PFSK-1 (cell line): ENCODE measurements around the gene DDO.

Experiments
- FOXP2 ChIP-seq: optimal IDR thresholded peaks from 2 replicates; pipeline ENCODE3; 2011; ENCODE audit warnings: borderline replicate concordance, control low read depth, inconsistent platforms; ENCODE audit not compliant: insufficient read depth; ENCODE audit errors: extremely low read length, extremely low read depth
- POLR2AphosphoS5 ChIP-seq: IDR thresholded peaks from 2 replicates; pipeline ENCODE4 v1.6.1; 2012; ENCODE audit warnings: low read depth, mild to moderate bottlenecking, control low read depth, low read length, moderate library complexity
- SIN3A ChIP-seq: IDR thresholded peaks from 2 replicates; pipeline ENCODE4 v1.6.1; 2012; ENCODE audit warnings: mild to moderate bottlenecking, low read length, moderate library complexity, borderline replicate concordance; ENCODE audit not compliant: insufficient read depth
- TAF1 ChIP-seq: IDR thresholded peaks from 2 replicates; pipeline ENCODE4 v1.6.1; 2012; ENCODE audit warnings: low read length, control low read depth, borderline replicate concordance; ENCODE audit not compliant: insufficient read depth
- TF ChIP-seq, protein P1 (sequence below), 2 experiments: IDR thresholded peaks; 2 replicates each; pipeline versions ENCODE4 v1.6.1 to v1.8.0; 2011 to 2012; ENCODE audit warnings: low read depth in 2 of 2, low read length in 2 of 2, control low read depth in 1 of 2, inconsistent platforms in 1 of 2, mild to moderate bottlenecking in 1 of 2, moderate library complexity in 1 of 2; ENCODE audit not compliant: insufficient read depth in 1 of 2

The DDO gene

DNA sequence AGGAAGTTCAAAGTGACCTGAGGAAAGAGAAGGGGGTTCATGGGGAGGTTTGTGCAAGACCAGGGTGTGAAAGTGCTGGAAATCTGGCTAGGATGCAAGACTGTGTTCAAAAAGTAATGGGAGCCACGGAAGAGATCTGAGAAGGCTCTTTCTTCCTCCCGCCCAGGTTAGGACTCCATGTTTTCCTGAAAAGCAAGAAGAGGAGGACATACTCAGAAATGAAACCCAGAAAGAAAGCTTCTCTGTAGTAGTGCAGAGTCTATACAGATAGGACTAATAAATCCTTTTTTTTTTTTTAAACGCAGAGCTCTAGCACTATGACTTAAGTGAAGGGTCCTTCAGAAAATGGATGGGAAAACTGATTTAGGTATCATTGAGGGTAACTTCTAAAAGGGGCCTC lies 3.2 kb upstream of the DDO start:
- no peak for TF ChIP-seq SIN3A
- no peak for TF ChIP-seq POLR2AphosphoS5
- no peak for TF ChIP-seq TAF1
- TF ChIP-seq FOXP2, result no peak
- TF ChIP-seq, protein P1, sequence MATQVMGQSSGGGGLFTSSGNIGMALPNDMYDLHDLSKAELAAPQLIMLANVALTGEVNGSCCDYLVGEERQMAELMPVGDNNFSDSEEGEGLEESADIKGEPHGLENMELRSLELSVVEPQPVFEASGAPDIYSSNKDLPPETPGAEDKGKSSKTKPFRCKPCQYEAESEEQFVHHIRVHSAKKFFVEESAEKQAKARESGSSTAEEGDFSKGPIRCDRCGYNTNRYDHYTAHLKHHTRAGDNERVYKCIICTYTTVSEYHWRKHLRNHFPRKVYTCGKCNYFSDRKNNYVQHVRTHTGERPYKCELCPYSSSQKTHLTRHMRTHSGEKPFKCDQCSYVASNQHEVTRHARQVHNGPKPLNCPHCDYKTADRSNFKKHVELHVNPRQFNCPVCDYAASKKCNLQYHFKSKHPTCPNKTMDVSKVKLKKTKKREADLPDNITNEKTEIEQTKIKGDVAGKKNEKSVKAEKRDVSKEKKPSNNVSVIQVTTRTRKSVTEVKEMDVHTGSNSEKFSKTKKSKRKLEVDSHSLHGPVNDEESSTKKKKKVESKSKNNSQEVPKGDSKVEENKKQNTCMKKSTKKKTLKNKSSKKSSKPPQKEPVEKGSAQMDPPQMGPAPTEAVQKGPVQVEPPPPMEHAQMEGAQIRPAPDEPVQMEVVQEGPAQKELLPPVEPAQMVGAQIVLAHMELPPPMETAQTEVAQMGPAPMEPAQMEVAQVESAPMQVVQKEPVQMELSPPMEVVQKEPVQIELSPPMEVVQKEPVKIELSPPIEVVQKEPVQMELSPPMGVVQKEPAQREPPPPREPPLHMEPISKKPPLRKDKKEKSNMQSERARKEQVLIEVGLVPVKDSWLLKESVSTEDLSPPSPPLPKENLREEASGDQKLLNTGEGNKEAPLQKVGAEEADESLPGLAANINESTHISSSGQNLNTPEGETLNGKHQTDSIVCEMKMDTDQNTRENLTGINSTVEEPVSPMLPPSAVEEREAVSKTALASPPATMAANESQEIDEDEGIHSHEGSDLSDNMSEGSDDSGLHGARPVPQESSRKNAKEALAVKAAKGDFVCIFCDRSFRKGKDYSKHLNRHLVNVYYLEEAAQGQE (IDR thresholded peaks at IDR 0.05; ENCODE audit: insufficient read depth in 1 of 2, low read depth in 2 of 2, low read length in 2 of 2), result no peak

DNA sequence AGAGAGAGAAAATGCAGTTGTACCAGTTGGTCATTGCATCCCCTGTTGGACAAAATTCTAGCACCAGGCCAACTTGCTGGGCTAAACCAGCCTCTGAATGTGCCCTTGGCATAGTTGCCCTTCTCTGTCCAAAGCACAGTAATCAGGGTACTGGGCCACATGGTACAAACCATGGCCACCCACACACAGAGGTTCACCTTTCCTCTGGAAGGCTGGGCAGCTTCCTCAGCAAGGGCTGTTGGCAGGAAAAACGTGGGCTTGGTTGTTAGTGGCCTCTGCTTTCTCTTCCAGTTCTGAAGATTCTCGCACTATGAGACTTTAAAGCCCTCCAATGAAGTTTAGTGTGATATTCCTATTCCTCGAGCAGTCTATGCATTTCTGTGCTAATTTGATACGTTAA lies 706 bp downstream of the DDO start:
- TF ChIP-seq FOXP2, result no peak
- TF ChIP-seq, protein P1 (IDR thresholded peaks at IDR 0.05; ENCODE audit: insufficient read depth in 1 of 2, low read depth in 2 of 2, low read length in 2 of 2), result no peak
- no peak for TF ChIP-seq POLR2AphosphoS5
- TF ChIP-seq SIN3A, result no peak
- TF ChIP-seq TAF1, result no peak

DNA sequence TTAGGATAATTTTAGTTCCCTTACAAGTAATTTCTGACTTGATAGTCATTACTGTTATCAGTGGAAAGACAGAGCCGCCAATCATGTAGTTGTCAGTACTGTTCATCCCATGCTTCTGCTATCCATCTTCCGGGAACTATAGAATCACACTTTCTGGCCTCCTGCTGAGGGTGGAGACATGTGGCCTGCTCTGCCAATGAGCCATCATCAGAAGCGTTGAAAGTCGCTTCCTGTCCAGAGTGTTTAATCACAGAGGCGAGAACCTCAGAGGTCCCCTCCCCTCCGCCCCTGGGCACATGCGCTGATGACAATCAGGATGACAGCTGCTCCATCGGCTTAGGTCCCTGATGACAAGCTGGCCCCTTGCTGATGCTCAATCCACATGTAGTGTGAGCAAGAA lies 3.0 kb downstream of the DDO start:
- TF ChIP-seq, protein P1 (IDR thresholded peaks at IDR 0.05; ENCODE audit: insufficient read depth in 1 of 2, low read depth in 2 of 2, low read length in 2 of 2), result no peak
- TF ChIP-seq TAF1 (no peak), FOXP2 (peak; percentile 29)

DNA sequence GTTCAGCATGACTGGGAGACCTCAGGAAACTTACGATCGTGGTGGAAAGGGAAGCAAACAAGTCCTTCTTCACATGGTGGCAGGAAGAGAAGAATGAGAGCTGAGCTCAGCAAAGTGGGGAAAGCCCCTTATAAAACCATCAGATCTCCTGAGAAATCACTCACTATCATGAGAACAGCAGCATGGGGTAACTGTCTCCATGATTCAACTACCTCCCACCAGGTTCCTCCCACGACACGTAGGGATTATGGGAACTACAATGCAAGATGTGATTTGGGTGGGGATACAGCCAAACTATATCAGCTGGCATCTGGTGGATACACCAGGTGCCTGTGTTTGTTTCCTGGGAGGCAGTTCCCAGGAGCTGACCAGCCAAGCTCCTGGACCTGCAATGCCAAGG lies 4.9 kb downstream of the DDO start:
- no peak for TF ChIP-seq TAF1
- TF ChIP-seq, protein P1 (IDR thresholded peaks at IDR 0.05; ENCODE audit: insufficient read depth in 1 of 2, low read depth in 2 of 2, low read length in 2 of 2), result no peak
- no peak for TF ChIP-seq FOXP2
- TF ChIP-seq SIN3A, result no peak
- TF ChIP-seq POLR2AphosphoS5, result no peak

DNA sequence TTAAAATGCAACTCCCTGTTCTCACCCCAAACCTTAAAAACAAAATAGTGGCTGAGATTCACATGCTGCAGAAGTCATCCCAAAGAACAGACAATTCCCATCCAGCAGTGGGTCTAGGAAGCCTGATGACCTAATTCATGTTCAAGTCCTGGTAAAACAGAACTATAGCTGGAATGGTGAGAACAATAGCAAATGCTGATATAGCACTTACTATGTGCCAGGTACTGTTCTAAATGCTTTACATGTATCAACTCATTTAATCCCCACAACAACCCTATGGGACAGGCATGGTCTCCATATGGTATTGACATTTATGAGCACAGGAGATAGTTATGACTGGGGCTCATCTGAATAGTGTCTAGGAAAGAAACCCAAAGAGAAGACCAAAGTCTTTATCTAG lies 5.6 kb downstream of the DDO start:
- TF ChIP-seq POLR2AphosphoS5 (no peak), FOXP2 (no peak), SIN3A (no peak), TAF1 (no peak)
- TF ChIP-seq, protein P1 (IDR thresholded peaks at IDR 0.05; ENCODE audit: insufficient read depth in 1 of 2, low read depth in 2 of 2, low read length in 2 of 2), result no peak
